HEK293 (cell line): Measurements from ENCODE around the gene IGSF21.

Source experiments
- CTCF ChIA-PET: fragments of 350-600 bp; formaldehyde crosslinking; extraction: SDS; loops from one replicate; lab custom pipeline; 2021; ENCODE audit warnings: antibody characterized with exemption; lab: Yijun Ruan, JAX
- POLR2A ChIA-PET: fragments of 300-600 bp; formaldehyde crosslinking; extraction: SDS; loops from one replicate; lab custom pipeline; 2020; ENCODE audit warnings: antibody characterized with exemption, inconsistent platforms; lab: Yijun Ruan, JAX
- H3K27ac ChIP-seq: fragments of 200-500 bp; sonication (Bioruptor generic); 2 replicates; pipeline ENCODE4 v1.5.1; 2014; ENCODE audit warnings: low read depth, low read length, control low read depth, inconsistent platforms; ENCODE audit errors: extremely low read depth
- H3K36me3 ChIP-seq, 2 experiments: fragments of 200-500 bp in 1 of 2; sonication (Bioruptor generic) in 1 of 2; 1 replicate in 1 of 2; 2 replicates in 1 of 2; pipeline ENCODE4 v1.5.1; 2014 to 2017; ENCODE audit warnings: inconsistent platforms in 2 of 2, low read length in 2 of 2; ENCODE audit not compliant: control insufficient read depth in 2 of 2, insufficient read depth in 1 of 2
- H3K4me1 ChIP-seq: fragments of 200-500 bp; sonication (Bioruptor generic); 2 replicates; pipeline ENCODE4 v1.5.1; 2014; ENCODE audit warnings: mild to moderate bottlenecking, low read length, inconsistent platforms; ENCODE audit not compliant: control insufficient read depth, insufficient read depth
- H3K4me3 ChIP-seq: 2 replicates; pipeline ENCODE4 v1.5.1; 2011; ENCODE audit warnings: low read depth, mild to moderate bottlenecking, control low read depth, low read length, moderate library complexity
- H3K9me3 ChIP-seq: fragments of 200-500 bp; sonication (Bioruptor generic); 2 replicates; pipeline ENCODE4 v1.5.1; 2014; ENCODE audit warnings: low read depth, low read length, inconsistent platforms; ENCODE audit not compliant: control insufficient read depth, insufficient read depth
- BCL11A ChIP-seq: fragments of 450-650 bp; formaldehyde crosslinking; IDR thresholded peaks from 2 replicates; pipeline ENCODE4 v1.5.1; 2016; ENCODE audit warnings: low read depth, missing biosample characterization, missing genetic modification characterization
- BCL11B ChIP-seq: fragments of 450-650 bp; formaldehyde crosslinking; IDR thresholded peaks from 2 replicates; pipeline ENCODE4 v1.5.1; 2016; ENCODE audit warnings: low read depth, missing biosample characterization, missing genetic modification characterization
- OSR2 ChIP-seq: fragments of 450-650 bp; formaldehyde crosslinking; IDR thresholded peaks from 2 replicates; pipeline ENCODE4 v1.5.1; 2016; ENCODE audit warnings: missing biosample characterization, missing genetic modification characterization
- PRDM4 ChIP-seq: fragments of 450-650 bp; formaldehyde crosslinking; IDR thresholded peaks from 2 replicates; pipeline ENCODE4 v1.5.1; 2017; ENCODE audit warnings: missing biosample characterization, missing genetic modification characterization
- REST ChIP-seq: fragments of 450-650 bp; formaldehyde crosslinking; IDR thresholded peaks from 2 replicates; pipeline ENCODE4 v1.5.1; 2016; ENCODE audit warnings: missing biosample characterization, missing genetic modification characterization
- SCRT1 ChIP-seq: fragments of 450-650 bp; formaldehyde crosslinking; IDR thresholded peaks from 2 replicates; pipeline ENCODE4 v1.5.1; 2016; ENCODE audit warnings: missing biosample characterization, missing genetic modification characterization, borderline replicate concordance
- SP2 ChIP-seq: fragments of 450-650 bp; formaldehyde crosslinking; IDR thresholded peaks from 2 replicates; pipeline ENCODE4 v1.5.1; 2016; ENCODE audit warnings: missing biosample characterization, missing genetic modification characterization
- ZFP41 ChIP-seq: fragments of 450-650 bp; formaldehyde crosslinking; IDR thresholded peaks from 2 replicates; pipeline ENCODE4 v1.5.1; 2016; ENCODE audit warnings: missing biosample characterization, missing genetic modification characterization, borderline replicate concordance
- ZFP69B ChIP-seq: fragments of 450-650 bp; formaldehyde crosslinking; IDR thresholded peaks from 2 replicates; pipeline ENCODE4 v1.5.1; 2016; ENCODE audit warnings: missing biosample characterization, missing genetic modification characterization
- ZIC2 ChIP-seq: fragments of 450-650 bp; formaldehyde crosslinking; IDR thresholded peaks from 2 replicates; pipeline ENCODE4 v1.5.1; 2016; ENCODE audit warnings: missing biosample characterization, missing genetic modification characterization
- ZNF10 ChIP-seq: fragments of 450-650 bp; formaldehyde crosslinking; IDR thresholded peaks from 2 replicates; pipeline ENCODE4 v1.5.1; 2017; ENCODE audit warnings: missing biosample characterization, missing genetic modification characterization
- ZNF146 ChIP-seq: fragments of 450-650 bp; formaldehyde crosslinking; IDR thresholded peaks from 2 replicates; pipeline ENCODE4 v1.5.1; 2016; ENCODE audit warnings: missing biosample characterization, missing genetic modification characterization
- ZNF366 ChIP-seq: fragments of 450-650 bp; formaldehyde crosslinking; conservative IDR thresholded peaks from 2 replicates; pipeline ENCODE4 v1.5.1; 2016; ENCODE audit warnings: missing biosample characterization, missing genetic modification characterization
- ZNF394 ChIP-seq: fragments of 450-650 bp; formaldehyde crosslinking; IDR thresholded peaks from 2 replicates; pipeline ENCODE4 v1.5.1; 2016; ENCODE audit warnings: missing biosample characterization, missing genetic modification characterization, mild to moderate bottlenecking, moderate library complexity, borderline replicate concordance
- ZNF555 ChIP-seq: fragments of 450-650 bp; formaldehyde crosslinking; conservative IDR thresholded peaks from 2 replicates; pipeline ENCODE4 v1.5.1; 2017; ENCODE audit warnings: missing biosample characterization, mild to moderate bottlenecking, missing genetic modification characterization, inconsistent platforms
- ZNF561 ChIP-seq: fragments of 450-650 bp; IDR thresholded peaks from 2 replicates; pipeline ENCODE4 v1.5.1; 2018; ENCODE audit warnings: missing biosample characterization, missing genetic modification characterization, borderline replicate concordance
- ZNF580 ChIP-seq: fragments of 450-650 bp; formaldehyde crosslinking; IDR thresholded peaks from 2 replicates; pipeline ENCODE4 v1.5.1; 2016; ENCODE audit warnings: missing biosample characterization, missing genetic modification characterization
- ZNF624 ChIP-seq: fragments of 450-650 bp; formaldehyde crosslinking; IDR thresholded peaks from 2 replicates; pipeline ENCODE4 v1.5.1; 2017; ENCODE audit warnings: missing biosample characterization, missing genetic modification characterization
- ZNF670 ChIP-seq: fragments of 450-650 bp; formaldehyde crosslinking; IDR thresholded peaks from 2 replicates; pipeline ENCODE4 v1.5.1; 2016; ENCODE audit warnings: missing biosample characterization, missing genetic modification characterization, low read depth
- ZNF777 ChIP-seq: fragments of 450-650 bp; formaldehyde crosslinking; IDR thresholded peaks from 2 replicates; pipeline ENCODE4 v1.5.1; 2017; ENCODE audit warnings: missing biosample characterization, missing genetic modification characterization, borderline replicate concordance
- ZNF837 ChIP-seq: fragments of 450-650 bp; formaldehyde crosslinking; IDR thresholded peaks from 2 replicates; pipeline ENCODE4 v1.5.1; 2016; ENCODE audit warnings: missing biosample characterization, missing genetic modification characterization
- TF ChIP-seq, protein P1 (sequence below): IDR thresholded peaks from 2 replicates; pipeline ENCODE4 v1.6.1; 2011; ENCODE audit warnings: mild to moderate bottlenecking, low read depth, low read length, borderline replicate concordance

The IGSF21 gene

GRCh38 chr1:18320051-18320450 lies 212.5 kb downstream of the IGSF21 start:
- no peaks in the 10 kb centered on the region for H3K4me1 ChIP-seq
- POLR2A ChIA-PET: no interaction called here
- TF ChIP-seq OSR2 (tag by site-specific recombination) (no peak), BCL11A (tag by site-specific recombination) (no peak), ZNF670 (no peak), ZNF624 (tag by site-specific recombination) (no peak), ZNF777 (no peak), PRDM4 (no peak), ZNF837 (no peak), ZFP41 (no peak), ZIC2 (peak; percentile 28; the same call in 1 of the 2 replicates), SCRT1 (tag by site-specific recombination) (no peak), ZNF146 (tag by site-specific recombination) (no peak), ZNF555 (no peak), ZNF366 (tag by site-specific recombination) (0 out of 2 replicates have a peak, but pooled peaks have one; percentile 16), BCL11B (tag by site-specific recombination) (no peak), ZNF394 (tag by site-specific recombination) (0 out of 2 replicates have a peak, but pooled peaks have one; percentile 21), ZNF10 (no peak), REST (tag by site-specific recombination) (peak; percentile 76), ZFP69B (no peak), ZNF580 (tag by site-specific recombination) (no peak), ZNF561 (tag by site-specific recombination) (no peak), SP2 (tag by site-specific recombination) (no peak)
- TF ChIP-seq, protein P1, sequence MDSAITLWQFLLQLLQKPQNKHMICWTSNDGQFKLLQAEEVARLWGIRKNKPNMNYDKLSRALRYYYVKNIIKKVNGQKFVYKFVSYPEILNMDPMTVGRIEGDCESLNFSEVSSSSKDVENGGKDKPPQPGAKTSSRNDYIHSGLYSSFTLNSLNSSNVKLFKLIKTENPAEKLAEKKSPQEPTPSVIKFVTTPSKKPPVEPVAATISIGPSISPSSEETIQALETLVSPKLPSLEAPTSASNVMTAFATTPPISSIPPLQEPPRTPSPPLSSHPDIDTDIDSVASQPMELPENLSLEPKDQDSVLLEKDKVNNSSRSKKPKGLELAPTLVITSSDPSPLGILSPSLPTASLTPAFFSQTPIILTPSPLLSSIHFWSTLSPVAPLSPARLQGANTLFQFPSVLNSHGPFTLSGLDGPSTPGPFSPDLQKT: no peak
- no peaks in the 10 kb centered on the region for H3K36me3 ChIP-seq
- H3K4me3 ChIP-seq: no peak overlapping the region
- H3K27ac ChIP-seq: no peak overlapping the region
- no peaks in the 10 kb centered on the region for H3K9me3 ChIP-seq
- CTCF ChIA-PET: interaction anchor here (0.6 to 1.4 kb wide), 9 partner anchors 9 to 814 kb away, joined by 3 to 4 read pairs (median 3); no protein-coding TSS in a partner anchor
